BE2C (cell line): ENCODE measurements around the gene CALHM4.

Source experiments
- DNase-seq: peaks from one replicate; pipeline ENCODE4 v3.0.0-alpha.2; 2020
- H3K27me3 ChIP-seq: fragments of 250-450 bp; sonication (Bioruptor Pico); 2 replicates; pipeline ENCODE4 v1.5.1; 2020; ENCODE audit warnings: mild to moderate bottlenecking
- H3K36me3 ChIP-seq: fragments of 250-450 bp; sonication (Bioruptor Pico); 2 replicates; pipeline ENCODE4 v1.5.1; 2020; ENCODE audit warnings: mild to moderate bottlenecking
- H3K4me1 ChIP-seq: fragments of 250-450 bp; sonication (Bioruptor Pico); 2 replicates; pipeline ENCODE4 v1.5.1; 2020
- H3K4me3 ChIP-seq: 2 replicates; pipeline ENCODE4 v1.5.1; 2011; ENCODE audit warnings: low read depth, low read length
- H3K9me3 ChIP-seq: fragments of 250-450 bp; sonication (Bioruptor Pico); 2 replicates; pipeline ENCODE4 v1.5.1; 2020
- CTCF ChIP-seq: IDR thresholded peaks from 2 replicates; pipeline ENCODE4 v1.5.1; 2012; ENCODE audit warnings: mild to moderate bottlenecking, low read depth, low read length

CALHM4 gene

GRCh38 chr6:116547358-116547757 is 6.2 kb upstream of the CALHM4 start:
- Histone ChIP-seq H3K4me1 (no peaks in the 10 kb centered on the region), H3K27me3 (no peaks in the 10 kb centered on the region; the same call in 1 of the 2 replicates), H3K4me3 (no peak overlapping the region), H3K36me3 (no peaks in the 10 kb centered on the region), H3K9me3 (no peaks in the 10 kb centered on the region)
- TF ChIP-seq CTCF: no peak
- DNase-seq: no peak

- Histone ChIP-seq H3K27me3 (peaks cover 6% of the 10 kb centered on the region; the same call in 1 of the 2 replicates), H3K4me3 (no peak overlapping the region), H3K9me3 (no peaks in the 10 kb centered on the region), H3K4me1 (no peaks in the 10 kb centered on the region), H3K36me3 (no peaks in the 10 kb centered on the region)
- DNase-seq: no peak
- TF ChIP-seq CTCF: no peak
These were observed 2.8 kb upstream of the CALHM4 start for GRCh38 chr6:116550796-116551195.

DNA sequence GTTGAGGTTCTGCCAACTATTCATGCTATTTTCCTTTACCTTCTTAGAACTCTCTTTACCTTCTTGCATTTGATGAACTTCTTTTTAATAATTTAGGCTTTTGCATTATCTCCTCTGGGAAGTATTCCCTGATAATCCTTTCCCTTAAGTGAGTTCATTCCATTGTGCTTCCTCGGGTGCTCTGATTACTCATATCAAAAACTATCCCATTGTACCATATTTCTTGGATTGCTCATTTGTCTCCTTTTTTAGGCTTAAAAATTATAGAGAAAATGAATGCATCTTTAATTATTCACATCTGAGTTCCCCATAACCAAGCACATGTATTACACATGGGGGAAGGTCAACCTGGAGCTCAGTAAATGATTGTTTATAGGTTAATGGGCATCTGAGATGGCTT is 2.5 kb downstream of the CALHM4 start:
- TF ChIP-seq CTCF: no peak
- H3K9me3 ChIP-seq: no peaks in the 10 kb centered on the region
- H3K4me1 ChIP-seq: no peaks in the 10 kb centered on the region; the same call in 1 of the 2 replicates
- no peak overlapping the region for H3K4me3 ChIP-seq
- DNase-seq: no peak
- H3K36me3 ChIP-seq: no peaks in the 10 kb centered on the region
- H3K27me3 ChIP-seq: peaks cover 6% of the 10 kb centered on the region; the same call in 1 of the 2 replicates

DNA sequence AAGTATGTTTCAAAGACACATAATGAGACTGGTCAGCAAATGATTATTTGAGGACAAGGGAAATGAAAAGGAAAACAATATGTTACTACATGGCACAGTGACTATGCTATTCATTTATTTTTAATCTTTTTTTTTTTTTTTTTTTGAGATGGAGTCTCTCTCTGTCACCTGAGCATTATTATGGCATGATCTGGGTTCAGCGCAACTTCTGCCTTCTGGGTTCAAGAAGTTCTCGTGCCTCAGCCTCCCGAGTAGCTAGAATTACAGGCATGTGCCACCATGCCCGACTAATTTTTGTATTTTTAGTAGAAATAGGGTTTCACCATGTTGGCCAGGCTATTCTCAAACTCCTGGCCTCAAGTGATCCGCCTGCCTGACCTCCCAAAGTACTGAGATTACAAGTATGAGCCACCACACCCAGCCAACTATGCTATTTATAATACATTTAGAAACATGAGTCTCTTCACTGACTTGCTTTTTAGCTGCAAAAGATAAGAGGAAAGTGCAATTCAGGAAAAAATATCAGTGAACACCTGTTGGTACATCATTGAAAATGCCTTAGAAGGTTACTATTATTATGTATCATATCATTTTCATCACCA is 3.4 kb downstream of the CALHM4 start:
- no peak for DNase-seq
- no peak overlapping the region for H3K4me3 ChIP-seq
- H3K4me1 ChIP-seq: no peaks in the 10 kb centered on the region; the same call in 1 of the 2 replicates

GRCh38 chr6:116557893-116558292 is 4.3 kb downstream of the CALHM4 start:
- no peak overlapping the region for H3K4me3 ChIP-seq
- no peaks in the 10 kb centered on the region for H3K9me3 ChIP-seq
- H3K4me1 ChIP-seq: no peaks in the 10 kb centered on the region; the same call in 1 of the 2 replicates
- DNase-seq: no peak
- peaks cover 6% of the 10 kb centered on the region; the same call in 1 of the 2 replicates for H3K27me3 ChIP-seq
- H3K36me3 ChIP-seq: no peaks in the 10 kb centered on the region
- no peak for TF ChIP-seq CTCF

More for the DNA sequence above, 3.4 kb downstream of the CALHM4 start:
- no peaks in the 10 kb centered on the region for H3K36me3 ChIP-seq
- no peak for TF ChIP-seq CTCF
- H3K9me3 ChIP-seq: no peaks in the 10 kb centered on the region
- peaks cover 6% of the 10 kb centered on the region; the same call in 1 of the 2 replicates for H3K27me3 ChIP-seq

- H3K27me3 ChIP-seq: no peaks in the 10 kb centered on the region
- no peaks in the 10 kb centered on the region; the same call in 1 of the 2 replicates for H3K4me1 ChIP-seq
- no peak overlapping the region for H3K4me3 ChIP-seq
- no peak for DNase-seq
- no peaks in the 10 kb centered on the region for H3K9me3 ChIP-seq
- no peak for TF ChIP-seq CTCF
- no peaks in the 10 kb centered on the region for H3K36me3 ChIP-seq
These were observed 6.6 kb downstream of the CALHM4 start for GRCh38 chr6:116560130-116560529.
